HCT116 (cell line): ENCODE results near the gene YPEL3. TPM values are rescaled to one million over a fixed set of nuclear protein-coding genes. Genes with fewer than 3 reads are reported as not detected.

Source experiments
- ATAC-seq: fragments of 200-7000 bp; cut with Tn5 transposase; 2 replicates; pipeline ENCODE4 v1.9.1; 2020; ENCODE audit warnings: mild to moderate bottlenecking, moderate library complexity
- BruUV-seq: library from RNA; stranded (reverse); fragments of 400-500 nt; replicated peaks from 2 replicates; lab custom pipeline; 2021; lab: Mats Ljungman, UMichigan
- CTCF ChIA-PET: fragments of 300-600 bp; sonication (Branson Sonifier 250); formaldehyde crosslinking; loops from one replicate; lab custom pipeline; 2021; ENCODE audit warnings: antibody characterized with exemption; lab: Charles Lee
- POLR2A ChIA-PET: fragments of 300-600, 350-600 bp; sonication (Branson Sonifier 250); formaldehyde crosslinking; loops from one replicate; lab custom pipeline; 2021; ENCODE audit warnings: antibody characterized with exemption; lab: Charles Lee
- RAD21 ChIA-PET, 2 experiments: fragments of 300-600 bp; sonication (Branson Sonifier 250); formaldehyde crosslinking; loops; one replicate each; lab custom pipeline; 2023; ENCODE audit warnings: low total read pairs in 2 of 2; ENCODE audit not compliant: uncharacterized antibody in 2 of 2, unreplicated experiment in 2 of 2, low non-redundant PET in 1 of 2; lab: Charles Lee
- DNase-seq: peaks from one replicate; pipeline ENCODE4 v3.0.0-alpha.2; 2010; ENCODE audit warnings: low read depth, low spot score
- H2AFZ ChIP-seq: fragments of 200-600 bp; shearing (Covaris generic), sonication (generic); 2 replicates; pipeline ENCODE4 v1.6.1; 2017; ENCODE audit warnings: low read depth, mixed run types, mixed read lengths, antibody characterized with exemption, low read length; ENCODE audit not compliant: poor library complexity, severe bottlenecking
- H3K27ac ChIP-seq: 2 replicates; pipeline ENCODE4 v1.5.1; 2012; ENCODE audit warnings: low read depth, low read length
- H3K27me3 ChIP-seq: fragments of 200-600 bp; sonication (generic); 2 replicates; pipeline ENCODE4 v1.6.1; 2016; ENCODE audit warnings: mixed run types, low read length, mixed read lengths; ENCODE audit not compliant: insufficient read depth
- H3K36me3 ChIP-seq, 2 experiments: fragments of 200-500 bp in 1 of 2; fragments of 200-600 bp in 1 of 2; sonication (Bioruptor generic) in 1 of 2; sonication (generic) in 1 of 2; 2 replicates each; pipeline versions ENCODE4 v1.5.1 to v1.6.1; 2014 to 2016; ENCODE audit warnings: low read length in 2 of 2, inconsistent platforms in 1 of 2, mixed read lengths in 1 of 2, mixed run types in 1 of 2; ENCODE audit not compliant: insufficient read depth in 2 of 2, control insufficient read depth in 1 of 2
- H3K4me1 ChIP-seq, 2 experiments: fragments of 200-600 bp in 1 of 2; sonication (generic) in 1 of 2; 2 replicates each; pipeline versions ENCODE4 v1.5.1 to v1.6.1; 2012 to 2017; ENCODE audit warnings: low read length in 2 of 2, inconsistent platforms in 1 of 2, mild to moderate bottlenecking in 1 of 2, mixed read lengths in 1 of 2, mixed run types in 1 of 2, moderate library complexity in 1 of 2; ENCODE audit not compliant: insufficient read depth in 2 of 2, control insufficient read depth in 1 of 2
- H3K4me2 ChIP-seq: fragments of 200-600 bp; sonication (generic); 2 replicates; pipeline ENCODE4 v1.6.1; 2017; ENCODE audit warnings: mixed run types, low read length, mixed read lengths
- H3K4me3 ChIP-seq, 2 experiments: fragments of 200-600 bp in 1 of 2; sonication (generic) in 1 of 2; replicated peaks in 1 of 2; 2 replicates each; pipeline ENCODE4 v1.5.1; 2011 to 2016; ENCODE audit warnings: low read length in 2 of 2, control low read depth in 1 of 2, low read depth in 1 of 2, mild to moderate bottlenecking in 1 of 2, mixed read lengths in 1 of 2, mixed run types in 1 of 2
- H3K79me2 ChIP-seq: fragments of 200-600 bp; sonication (generic); 2 replicates; pipeline ENCODE4 v1.6.1; 2017; ENCODE audit warnings: mild to moderate bottlenecking, mixed run types, low read length, moderate library complexity, mixed read lengths; ENCODE audit not compliant: insufficient read depth
- H3K9ac ChIP-seq: fragments of 200-600 bp; sonication (generic); 2 replicates; pipeline ENCODE4 v1.6.1; 2016; ENCODE audit warnings: low read length, mixed read lengths
- H3K9me2 ChIP-seq: fragments of 200-600 bp; sonication (generic), shearing (Covaris generic); 2 replicates; pipeline ENCODE4 v1.6.1; 2017; ENCODE audit warnings: mixed run types, mild to moderate bottlenecking, moderate library complexity; ENCODE audit not compliant: insufficient read depth
- H3K9me3 ChIP-seq, 2 experiments: fragments of 200-500 bp in 1 of 2; fragments of 200-600 bp in 1 of 2; sonication (Bioruptor generic) in 1 of 2; sonication (generic) in 1 of 2; 2 replicates each; pipeline ENCODE4 v1.6.1; 2014 to 2017; ENCODE audit warnings: low read length in 2 of 2, mixed read lengths in 2 of 2, inconsistent platforms in 1 of 2, low read depth in 1 of 2, mild to moderate bottlenecking in 1 of 2, mixed run types in 1 of 2, moderate library complexity in 1 of 2; ENCODE audit not compliant: control insufficient read depth in 1 of 2, insufficient read depth in 1 of 2
- H4K20me1 ChIP-seq: fragments of 200-600 bp; sonication (generic), shearing (Covaris generic); 2 replicates; pipeline ENCODE4 v1.6.1; 2017; ENCODE audit warnings: mixed run types, mild to moderate bottlenecking, moderate library complexity; ENCODE audit not compliant: insufficient read depth
- CBX3 ChIP-seq: IDR thresholded peaks from 2 replicates; pipeline ENCODE4 v1.6.1; 2012; ENCODE audit warnings: low read depth
- CEBPB ChIP-seq: IDR thresholded peaks from 2 replicates; pipeline ENCODE4 v1.6.1; 2012; ENCODE audit warnings: low read depth
- CTCF ChIP-seq, 3 experiments: fragments of 200-600 bp in 1 of 3; sonication (generic) in 1 of 3; IDR thresholded peaks in 2 of 3; conservative IDR thresholded peaks in 1 of 3; 2 replicates each; pipeline ENCODE4 v1.5.1; 2012 to 2017; ENCODE audit warnings: low read depth in 2 of 3, low read length in 2 of 3, antibody characterized with exemption in 1 of 3, borderline replicate concordance in 1 of 3, control low read depth in 1 of 3, mild to moderate bottlenecking in 1 of 3, mixed read lengths in 1 of 3, mixed run types in 1 of 3, moderate library complexity in 1 of 3; ENCODE audit not compliant: insufficient read depth in 1 of 3
- EGR1 ChIP-seq: IDR thresholded peaks from 2 replicates; pipeline ENCODE4 v1.6.1; 2012; ENCODE audit warnings: low read depth
- ELF1 ChIP-seq: IDR thresholded peaks from 2 replicates; pipeline ENCODE4 v1.6.1; 2012; ENCODE audit warnings: low read depth, borderline replicate concordance
- EZH2 ChIP-seq: fragments of 200-600 bp; sonication (generic); IDR thresholded peaks from 2 replicates; pipeline ENCODE4 v1.6.1; 2017; ENCODE audit warnings: antibody characterized with exemption, mixed run types
- FOSL1 ChIP-seq: IDR thresholded peaks from 2 replicates; pipeline ENCODE4 v1.6.1; 2012; ENCODE audit warnings: low read depth
- JUND ChIP-seq: IDR thresholded peaks from 2 replicates; pipeline ENCODE4 v1.6.1; 2012
- POLR2A ChIP-seq: IDR thresholded peaks from 2 replicates; pipeline ENCODE4 v1.7.0; 2011; ENCODE audit warnings: borderline replicate concordance; ENCODE audit not compliant: insufficient read depth, insufficient read length; ENCODE audit errors: extremely low read depth
- RAD21 ChIP-seq: IDR thresholded peaks from 2 replicates; pipeline ENCODE4 v1.6.1; 2012; ENCODE audit warnings: low read depth, mild to moderate bottlenecking
- SIN3A ChIP-seq: IDR thresholded peaks from 2 replicates; pipeline ENCODE4 v1.6.1; 2012; ENCODE audit warnings: low read depth
- TCF7L2 ChIP-seq: IDR thresholded peaks from 2 replicates; pipeline ENCODE4 v1.7.0; 2011; ENCODE audit warnings: borderline replicate concordance, inconsistent platforms; ENCODE audit not compliant: insufficient read depth, insufficient read length; ENCODE audit errors: extremely low read depth
- YY1 ChIP-seq: IDR thresholded peaks from 2 replicates; pipeline ENCODE4 v1.6.1; 2011; ENCODE audit warnings: low read length, low read depth, moderate library complexity, mild to moderate bottlenecking; ENCODE audit not compliant: insufficient replicate concordance; ENCODE audit errors: extremely low read depth
- ZFX ChIP-seq: fragments of 450-650 bp; IDR thresholded peaks from 2 replicates; pipeline ENCODE4 v1.6.1; 2017
- ZNF274 ChIP-seq: fragments of 200-500 bp; sonication (Bioruptor generic); IDR thresholded peaks from 2 replicates; pipeline ENCODE4 v1.6.1; 2014; ENCODE audit warnings: mild to moderate bottlenecking, low read depth, low read length, inconsistent platforms
- intact Hi-C: fragments of 100-400 bp; cut with micrococcal nuclease; formaldehyde crosslinking; loops from 2 replicates; pipeline ENCODE4 v1.10.0; 2022
- total RNA-seq: library from RNA; stranded (reverse); gene quantifications from one replicate; pipeline ENCODE4 v1.2.1, GENCODE V29; 2021; ENCODE audit not compliant: unreplicated experiment

The YPEL3 gene
- total RNA-seq, 1 experiment from 2014 or later, result 10.9 TPM

DNA sequence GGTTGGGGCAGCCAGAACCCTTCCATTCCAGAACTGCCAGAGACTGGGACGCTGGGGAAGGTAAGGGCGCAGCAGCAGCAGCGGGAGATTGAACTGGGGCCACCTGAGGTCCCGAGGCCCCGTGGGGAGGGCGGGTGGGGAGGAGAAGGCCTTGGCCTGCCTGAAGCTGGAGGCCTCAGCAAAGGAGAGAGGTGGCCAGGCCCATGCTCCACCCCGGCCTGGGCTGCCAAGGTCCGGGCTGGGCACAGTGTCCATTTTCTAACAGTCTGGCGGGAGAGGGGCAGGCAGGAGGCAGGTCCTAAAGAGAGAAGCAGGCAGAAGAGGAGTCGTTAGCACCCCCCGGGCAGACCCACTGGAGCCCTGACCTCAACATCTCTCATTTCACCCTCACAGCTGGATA lies 18.4 kb upstream of the YPEL3 start:
- Histone ChIP-seq H3K4me3 (no peak overlapping the region), H3K9me3 (no peaks in the 10 kb centered on the region), H3K36me3 (no peaks in the 10 kb centered on the region; a peak in 1 of 4 replicates), H3K27me3 (no peaks in the 10 kb centered on the region), H3K27ac (no peak overlapping the region), H3K79me2 (no peaks in the 10 kb centered on the region), H3K4me2 (no peak overlapping the region), H4K20me1 (no peaks in the 10 kb centered on the region), H3K9ac (no peak overlapping the region), H3K4me1 (peaks cover 15 to 39% of the 10 kb centered on the region in 2 experiments), H2AFZ (no peak overlapping the region), H3K9me2 (no peaks in the 10 kb centered on the region)
- ChIA-PET CTCF (no interaction called here), POLR2A (interaction anchor here (1.3 kb wide), 1 partner anchor 9 kb away, joined by 3 read pairs; the partner anchor contains the start of gene MAPK3), RAD21 (no interaction called here)
- DNase-seq, result no peak
- intact Hi-C loops, result no loop called here
- BruUV-seq, result no TSS peak
- no peak for TF ChIP-seq CEBPB
- no peak for TF ChIP-seq ZFX
- no peak for TF ChIP-seq FOSL1
- TF ChIP-seq YY1, result no peak
- no peak for TF ChIP-seq JUND
- TF ChIP-seq CTCF (IDR thresholded peaks at IDR 0.05 in 2 of 3, conservative IDR thresholded peaks at IDR 0.05 in 1 of 3; ENCODE audit: borderline replicate concordance in 1 of 3, insufficient read depth in 1 of 3, low read depth in 2 of 3, low read length in 2 of 3), result no peak
- no peak for TF ChIP-seq RAD21
- no peak for TF ChIP-seq CBX3
- TF ChIP-seq ELF1, result no peak
- TF ChIP-seq EGR1, result no peak
- TF ChIP-seq SIN3A, result no peak
- no peak for TF ChIP-seq ZNF274
- TF ChIP-seq EZH2, result no peak
- no peak for TF ChIP-seq TCF7L2
- TF ChIP-seq POLR2A, result no peak
- no peak for ATAC-seq
